Erythroblast (primary cell): ENCODE data around the gene DHX40.

Experiments used
- GATA1 ChIP-seq: IDR thresholded peaks from 2 replicates; pipeline ENCODE4 v1.6.1; 2011; ENCODE audit warnings: low read depth, mild to moderate bottlenecking, control low read depth, low read length, moderate library complexity
- POLR2A ChIP-seq: IDR thresholded peaks from 2 replicates; pipeline ENCODE4 v1.6.1; 2011; ENCODE audit warnings: mild to moderate bottlenecking, low read length

DNA sequence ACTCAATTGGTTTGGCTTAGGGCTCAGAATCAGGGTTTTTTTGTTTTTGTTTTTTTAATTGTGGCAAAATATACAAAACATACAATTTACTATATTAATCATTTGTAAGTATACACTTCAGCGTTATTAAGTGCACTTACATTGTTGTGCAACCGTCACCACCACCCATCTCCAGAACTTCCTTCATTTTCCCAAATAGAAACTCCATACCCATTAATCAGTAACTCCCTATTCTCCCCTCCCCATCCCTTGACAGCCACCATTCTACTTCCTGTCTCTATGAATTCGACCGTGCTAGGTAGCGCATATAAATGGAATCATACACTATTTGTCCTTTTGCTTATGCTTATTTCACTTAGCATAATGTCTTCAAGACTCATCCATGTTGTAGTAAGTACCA lies 45.2 kb upstream of the DHX40 start:
- TF ChIP-seq POLR2A (no peak), GATA1 (no peak)
